Astrocyte of the cerebellum (primary cell): ENCODE measurements around the gene PRSS33.
A peak's percentile ranks its signal among the peaks of the same experiment; 100 is the strongest.

Source experiments
- DNase-seq: peaks from one replicate; pipeline ENCODE4 v3.0.0-alpha.2; 2011; ENCODE audit warnings: low read depth
- H3K4me3 ChIP-seq: 2 replicates; pipeline ENCODE4 v1.5.1; 2011; ENCODE audit warnings: mild to moderate bottlenecking, low read depth, low read length, moderate library complexity
- in situ Hi-C: cut with HindIII; loops from 2 replicates; pipeline ENCODE4 v1.10.0; 2017; ENCODE audit warnings: low sequenced_read_pairs
- TF ChIP-seq, protein P1 (sequence below): IDR thresholded peaks from 2 replicates; pipeline ENCODE4 v1.5.1; 2012; ENCODE audit warnings: low read length, low read depth, moderate library complexity, mild to moderate bottlenecking; ENCODE audit errors: missing control alignments

Gene PRSS33

GRCh38 chr16:2777231-2777902, 10.0 kb downstream of the PRSS33 start, which contains the start of gene ELOB:
Gene ELOB, minus strand, starts transcription at chr16:2777280. Its CDS starts 41 bp downstream, at chr16:2777239.
- in situ Hi-C loops: loop anchor here (10.0 kb wide), 1 partner anchor 137 kb away; the partner anchor contains the start of gene FLYWCH1
- TF ChIP-seq, protein P1, sequence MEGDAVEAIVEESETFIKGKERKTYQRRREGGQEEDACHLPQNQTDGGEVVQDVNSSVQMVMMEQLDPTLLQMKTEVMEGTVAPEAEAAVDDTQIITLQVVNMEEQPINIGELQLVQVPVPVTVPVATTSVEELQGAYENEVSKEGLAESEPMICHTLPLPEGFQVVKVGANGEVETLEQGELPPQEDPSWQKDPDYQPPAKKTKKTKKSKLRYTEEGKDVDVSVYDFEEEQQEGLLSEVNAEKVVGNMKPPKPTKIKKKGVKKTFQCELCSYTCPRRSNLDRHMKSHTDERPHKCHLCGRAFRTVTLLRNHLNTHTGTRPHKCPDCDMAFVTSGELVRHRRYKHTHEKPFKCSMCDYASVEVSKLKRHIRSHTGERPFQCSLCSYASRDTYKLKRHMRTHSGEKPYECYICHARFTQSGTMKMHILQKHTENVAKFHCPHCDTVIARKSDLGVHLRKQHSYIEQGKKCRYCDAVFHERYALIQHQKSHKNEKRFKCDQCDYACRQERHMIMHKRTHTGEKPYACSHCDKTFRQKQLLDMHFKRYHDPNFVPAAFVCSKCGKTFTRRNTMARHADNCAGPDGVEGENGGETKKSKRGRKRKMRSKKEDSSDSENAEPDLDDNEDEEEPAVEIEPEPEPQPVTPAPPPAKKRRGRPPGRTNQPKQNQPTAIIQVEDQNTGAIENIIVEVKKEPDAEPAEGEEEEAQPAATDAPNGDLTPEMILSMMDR: no peak
- DNase-seq: peak; percentile 37
- peak within 1 kb of the TSS; percentile 88 for H3K4me3 ChIP-seq

DNA sequence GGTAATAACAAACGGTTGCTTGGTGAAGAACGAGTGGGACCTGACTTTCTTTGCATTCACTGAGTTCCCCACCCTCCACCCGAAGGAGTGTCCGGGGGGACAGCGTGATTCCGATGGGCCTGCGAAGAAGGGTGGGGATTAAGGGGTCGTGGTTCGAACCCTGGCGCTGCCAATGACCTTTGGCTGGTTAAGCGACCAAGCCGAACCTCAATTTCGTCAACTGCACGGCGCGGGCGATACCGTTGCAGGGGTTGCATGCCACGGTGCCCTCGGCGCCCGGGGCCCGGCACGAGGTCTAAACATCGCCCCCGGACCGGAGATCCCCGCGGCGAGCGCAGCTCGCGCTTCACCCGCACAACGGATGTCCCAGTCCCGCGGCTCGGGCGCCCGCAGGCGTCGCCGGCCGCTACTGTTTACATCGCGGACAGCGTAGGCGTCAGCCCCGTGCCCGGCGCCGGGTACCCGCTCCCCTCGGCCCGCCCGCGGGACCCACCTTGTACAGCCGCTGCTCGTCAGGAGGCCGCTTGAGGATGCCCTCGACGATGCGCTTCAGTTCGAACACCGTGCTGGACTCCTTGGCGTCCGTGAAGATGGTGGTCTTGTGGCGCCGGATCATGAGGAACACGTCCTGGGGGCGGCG, 10.7 kb downstream of the PRSS33 start:
- in situ Hi-C loops: loop anchor here (10.0 kb wide), 1 partner anchor 138 kb away; the partner anchor contains the start of gene FLYWCH1
- TF ChIP-seq, protein P1: no peak

DNA sequence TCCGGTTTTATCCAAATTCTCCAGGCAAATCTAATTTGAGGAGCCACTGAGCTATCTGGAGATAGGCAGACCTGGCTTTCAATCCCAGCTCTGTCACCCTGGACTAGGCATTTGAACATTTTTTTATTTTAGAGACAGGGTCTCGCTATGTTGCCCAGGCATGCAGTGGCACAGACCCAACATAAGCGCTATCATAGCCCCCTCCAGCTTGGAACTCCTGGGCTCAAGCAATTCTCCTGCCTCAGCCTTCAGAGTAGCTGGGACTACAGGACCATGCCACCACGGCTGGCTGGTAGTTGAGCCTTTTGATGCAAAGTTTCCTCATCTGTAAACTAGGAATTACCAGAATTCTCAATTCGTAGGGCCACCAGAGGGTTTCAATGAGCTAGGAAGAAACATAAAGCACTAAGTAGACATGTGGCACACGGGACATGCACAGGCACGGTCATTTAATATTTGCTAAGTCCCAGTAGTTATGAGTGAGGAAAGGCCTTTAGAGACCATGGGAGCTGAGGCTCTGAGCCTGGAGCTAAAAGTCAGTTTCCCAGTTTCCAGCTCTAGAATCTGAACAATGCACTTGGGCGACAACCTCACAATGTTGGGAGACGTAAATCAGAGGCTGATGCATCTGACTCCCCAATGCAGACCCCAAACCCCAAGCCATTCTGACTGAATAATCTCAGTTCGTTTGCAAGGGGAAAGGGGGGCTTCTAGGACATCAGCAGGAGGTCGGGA, 11.4 kb downstream of the PRSS33 start:
- TF ChIP-seq, protein P1: no peak
- DNase-seq: no peak
- in situ Hi-C loops: loop anchor here (10.0 kb wide), 1 partner anchor 139 kb away; the partner anchor contains the start of gene FLYWCH1
- H3K4me3 ChIP-seq: peak overlapping the region; percentile 86

More for the DNA sequence above, 10.7 kb downstream of the PRSS33 start:
- peak overlapping the region; percentile 86 for H3K4me3 ChIP-seq
- DNase-seq: no peak

DNA sequence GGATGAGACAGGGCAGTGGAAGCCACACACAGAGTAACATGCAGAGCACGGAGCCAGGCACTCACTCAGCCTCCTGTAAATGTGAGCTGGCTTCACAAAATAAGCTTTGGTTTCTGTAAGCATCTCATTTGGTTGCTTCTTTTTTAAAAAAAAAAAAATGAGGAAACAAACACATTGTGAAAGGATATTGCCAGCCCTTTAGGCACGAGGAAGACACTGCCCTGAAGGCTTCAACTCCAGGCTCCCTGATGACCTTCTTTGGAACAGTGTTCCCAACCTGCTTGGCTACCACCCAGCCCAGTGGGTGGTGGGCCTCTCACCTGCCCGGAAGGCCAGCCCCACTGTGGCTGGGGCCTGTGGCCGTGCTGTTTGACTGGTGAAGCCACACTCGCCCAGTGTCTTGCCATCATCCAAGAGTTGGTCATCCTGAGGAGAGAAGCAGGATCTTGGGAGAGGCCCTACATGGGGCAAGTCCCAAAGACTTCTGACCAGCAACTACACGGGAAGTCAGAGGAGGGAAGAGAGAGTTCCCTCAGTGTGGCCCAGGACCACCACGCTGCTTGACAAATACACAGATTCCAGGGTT, 12.1 kb downstream of the PRSS33 start:
- in situ Hi-C loops: loop anchor here (10.0 kb wide), 1 partner anchor 140 kb away; the partner anchor contains the start of gene FLYWCH1

GRCh38 chr16:2774161-2774891, 13.0 kb downstream of the PRSS33 start:
- no peak overlapping the region for H3K4me3 ChIP-seq
- in situ Hi-C loops: loop anchor here (10.0 kb wide), 1 partner anchor 140 kb away; the partner anchor contains the start of gene FLYWCH1
- TF ChIP-seq, protein P1: no peak
- DNase-seq: no peak

More for the DNA sequence above, 12.1 kb downstream of the PRSS33 start:
- H3K4me3 ChIP-seq: no peak overlapping the region
- TF ChIP-seq, protein P1: no peak
- DNase-seq: no peak
